Ectodermal cell (in vitro differentiated cells): ENCODE data around the gene MAP7D1.
A peak's percentile ranks its signal among the peaks of the same experiment; 100 is the strongest.

Experiments used
- H3K27ac ChIP-seq: 2 replicates; pipeline ENCODE4 v1.7.0; 2013; ENCODE audit warnings: mild to moderate bottlenecking, low read depth, low read length; ENCODE audit not compliant: insufficient read depth, poor library complexity, severe bottlenecking
- H3K27me3 ChIP-seq: 2 replicates; pipeline ENCODE4 v1.7.0; 2013; ENCODE audit warnings: mild to moderate bottlenecking, low read length; ENCODE audit not compliant: insufficient read depth, control insufficient read depth, poor library complexity, severe bottlenecking
- H3K36me3 ChIP-seq: one replicate; pipeline ENCODE4 v1.7.0; 2013; ENCODE audit warnings: low read length; ENCODE audit not compliant: control insufficient read depth, insufficient read depth
- H3K4me1 ChIP-seq: one replicate; pipeline ENCODE4 v1.7.0; 2013; ENCODE audit warnings: low read length; ENCODE audit not compliant: control insufficient read depth, insufficient read depth
- H3K4me3 ChIP-seq: 2 replicates; pipeline ENCODE4 v1.7.0; 2013; ENCODE audit warnings: low read depth, low read length, control low read depth; ENCODE audit not compliant: insufficient read depth
- H3K9me3 ChIP-seq: 2 replicates; pipeline ENCODE4 v1.7.0; 2013; ENCODE audit warnings: mild to moderate bottlenecking, low read length, moderate library complexity; ENCODE audit not compliant: control insufficient read depth
- WGBS, 2 experiments: methylation state at CpG; one replicate each; pipeline ENCODE4 v1.1.7; 2013; ENCODE audit warnings: missing lambda C conversion rate in 2 of 2; 5-methylcytosine and 5-hydroxymethylcytosine counted together

MAP7D1 gene

DNA sequence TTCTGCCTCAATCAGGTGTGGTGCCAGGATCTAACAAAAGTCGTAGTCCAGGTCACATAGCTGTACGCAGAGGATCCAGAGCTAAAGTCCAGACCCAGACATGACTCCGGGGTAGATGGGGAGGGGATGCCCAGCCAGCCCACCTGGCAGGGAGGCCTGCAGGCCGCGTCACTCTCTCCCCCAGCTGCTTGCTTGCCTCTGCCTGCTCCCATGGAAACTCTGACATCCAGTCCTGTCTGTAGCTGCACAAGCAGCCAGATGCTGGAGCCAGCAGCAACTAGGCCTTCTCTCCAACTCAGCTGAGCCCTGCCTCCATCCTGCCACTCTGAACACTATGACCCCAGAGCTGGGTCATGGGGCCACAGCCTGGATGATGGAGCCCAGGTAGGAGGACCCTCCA lies 39.1 kb upstream of the MAP7D1 start:
- H3K27ac ChIP-seq, result no peak overlapping the region

DNA sequence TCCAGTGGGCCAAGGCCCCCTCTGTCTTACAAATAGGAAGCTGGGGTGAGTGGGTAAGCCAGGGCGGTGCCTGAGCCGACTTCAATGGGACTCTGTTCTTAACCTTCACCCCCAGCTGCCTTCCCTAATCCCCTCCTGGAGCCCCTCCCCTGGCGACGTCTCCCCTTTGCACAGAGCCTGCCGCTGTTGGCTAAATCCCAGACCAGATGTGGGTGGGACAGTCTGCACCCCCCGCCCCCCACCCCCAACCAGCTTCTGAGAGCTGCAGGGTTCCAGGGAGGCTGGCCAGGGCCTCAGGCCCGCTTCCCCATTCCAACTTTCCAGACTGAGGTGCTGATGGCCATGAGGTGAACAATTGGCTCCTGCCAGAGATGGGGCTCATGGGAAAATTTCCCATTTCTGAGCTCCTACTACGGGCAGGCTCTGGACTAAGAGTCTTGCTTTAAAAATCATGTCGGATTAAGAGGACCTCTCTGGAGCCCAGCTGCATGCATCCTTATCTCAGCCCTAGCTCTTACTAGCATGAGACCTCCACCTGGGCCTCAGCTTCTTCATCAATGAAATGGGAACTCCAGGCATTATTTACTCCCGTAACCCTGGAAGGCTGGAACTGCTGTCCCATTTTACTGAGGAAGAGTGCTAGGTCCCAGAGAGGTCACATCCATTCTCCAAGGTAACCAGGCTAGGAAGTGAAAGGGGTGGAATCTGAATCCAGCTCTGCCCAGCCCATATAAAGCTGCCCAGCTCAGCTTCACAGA lies 37.3 kb upstream of the MAP7D1 start:
- H3K4me3 ChIP-seq, result no peak overlapping the region
- H3K27me3 ChIP-seq, result peaks cover 19% of the 10 kb centered on the region
- peaks cover 20% of the 10 kb centered on the region for H3K4me1 ChIP-seq
- 65 to 71% methylated on average over 9 to 10 of the region's 10 CpGs for WGBS, 2 experiments
- no peaks in the 10 kb centered on the region for H3K9me3 ChIP-seq
- no peak overlapping the region for H3K27ac ChIP-seq
- H3K36me3 ChIP-seq, result no peaks in the 10 kb centered on the region

More for the DNA sequence above, 39.1 kb upstream of the MAP7D1 start:
- Histone ChIP-seq H3K9me3 (no peaks in the 10 kb centered on the region), H3K4me3 (no peak overlapping the region), H3K4me1 (peaks cover 20% of the 10 kb centered on the region), H3K27me3 (peaks cover 2% of the 10 kb centered on the region), H3K36me3 (no peaks in the 10 kb centered on the region)
- WGBS, 2 experiments, result 90% methylated on average over 5 of the region's 5 CpGs

DNA sequence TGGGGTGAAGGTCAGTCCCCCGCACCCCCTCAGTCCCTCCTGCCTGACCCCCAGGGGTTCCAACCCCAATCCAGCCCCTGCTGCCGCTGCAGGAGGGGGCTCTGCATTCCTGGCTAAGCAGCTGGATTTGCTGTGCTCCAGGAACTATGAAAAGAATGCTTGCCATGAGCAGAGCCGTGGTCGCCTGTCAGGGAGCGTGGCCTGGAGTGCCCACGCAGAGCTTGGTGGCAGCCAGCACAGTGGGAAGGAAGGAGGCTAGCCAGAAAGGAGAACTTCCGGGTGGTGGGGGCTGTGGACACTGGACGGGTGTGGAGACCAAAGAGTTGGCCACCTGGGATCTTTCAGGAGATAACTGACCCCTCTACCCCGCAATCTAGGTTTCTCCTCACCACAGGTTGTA lies 36.5 kb upstream of the MAP7D1 start:
- no peak overlapping the region for H3K4me3 ChIP-seq
- no peaks in the 10 kb centered on the region for H3K36me3 ChIP-seq
- peaks cover 28% of the 10 kb centered on the region for H3K27me3 ChIP-seq
- H3K27ac ChIP-seq, result no peak overlapping the region
- H3K9me3 ChIP-seq, result no peaks in the 10 kb centered on the region
- peaks cover 20% of the 10 kb centered on the region for H3K4me1 ChIP-seq
- 69 to 75% methylated on average over 9 of the region's 9 CpGs for WGBS, 2 experiments

GRCh38 chr1:36122062-36123030 lies 33.6 kb upstream of the MAP7D1 start:
- no peaks in the 10 kb centered on the region for H3K36me3 ChIP-seq
- 89% methylated on average over 12 of the region's 12 CpGs for WGBS, 2 experiments
- no peak overlapping the region for H3K27ac ChIP-seq
- H3K4me1 ChIP-seq, result peaks cover 13% of the 10 kb centered on the region
- no peak overlapping the region for H3K4me3 ChIP-seq
- peaks cover 50% of the 10 kb centered on the region for H3K27me3 ChIP-seq
- H3K9me3 ChIP-seq, result no peaks in the 10 kb centered on the region

GRCh38 chr1:36123356-36123755 lies 32.6 kb upstream of the MAP7D1 start:
- WGBS, 2 experiments, result 85 to 89% methylated on average over 8 of the region's 8 CpGs
- peaks cover 50% of the 10 kb centered on the region for H3K27me3 ChIP-seq
- H3K27ac ChIP-seq, result no peak overlapping the region

GRCh38 chr1:36124404-36125128 lies 31.4 kb upstream of the MAP7D1 start:
- Histone ChIP-seq H3K27ac (no peak overlapping the region), H3K4me3 (no peak overlapping the region), H3K27me3 (peaks cover 50% of the 10 kb centered on the region), H3K9me3 (no peaks in the 10 kb centered on the region), H3K36me3 (no peaks in the 10 kb centered on the region), H3K4me1 (peaks cover 3% of the 10 kb centered on the region)
- WGBS, 2 experiments, result 16 to 17% methylated on average over 42 of the region's 42 CpGs

More at GRCh38 chr1:36123356-36123755, 32.6 kb upstream of the MAP7D1 start:
- Histone ChIP-seq H3K36me3 (no peaks in the 10 kb centered on the region), H3K9me3 (no peaks in the 10 kb centered on the region), H3K4me1 (peaks cover 12% of the 10 kb centered on the region), H3K4me3 (no peak overlapping the region)

GRCh38 chr1:36125129-36125991 lies 30.6 kb upstream of the MAP7D1 start, which contains the start of gene COL8A2:
Gene COL8A2 (minus strand): TSS chr1:36125222. CDS start chr1:36100242, 24,980 bp downstream.
- Histone ChIP-seq H3K4me3 (peak within 1 kb of the TSS; percentile 9), H3K4me1 (no peaks in the 10 kb centered on the region), H3K9me3 (no peaks in the 10 kb centered on the region), H3K27ac (no peak within 1 kb of the TSS), H3K27me3 (peaks cover 50% of the 10 kb centered on the region), H3K36me3 (no peaks in the 10 kb centered on the region)
- 17 to 18% methylated on average over 77 of the region's 77 CpGs for WGBS, 2 experiments

GRCh38 chr1:36126005-36126716 lies 29.8 kb upstream of the MAP7D1 start:
- peaks cover 50% of the 10 kb centered on the region for H3K27me3 ChIP-seq
- H3K27ac ChIP-seq, result no peak overlapping the region
- H3K9me3 ChIP-seq, result no peaks in the 10 kb centered on the region
- WGBS, 2 experiments, result 81% methylated on average over 21 of the region's 21 CpGs
- no peak overlapping the region for H3K4me3 ChIP-seq
- no peaks in the 10 kb centered on the region for H3K4me1 ChIP-seq
- H3K36me3 ChIP-seq, result no peaks in the 10 kb centered on the region
